Measurements from ENCODE around the gene MSH5. TPM values are rescaled to one million over a fixed set of nuclear protein-coding genes. Genes with fewer than 3 reads are reported as not detected.

The MSH5 gene
- total RNA-seq, 4 donors from 2014 or later: 2.3 to 7.9 (median 6.8) TPM

DNA sequence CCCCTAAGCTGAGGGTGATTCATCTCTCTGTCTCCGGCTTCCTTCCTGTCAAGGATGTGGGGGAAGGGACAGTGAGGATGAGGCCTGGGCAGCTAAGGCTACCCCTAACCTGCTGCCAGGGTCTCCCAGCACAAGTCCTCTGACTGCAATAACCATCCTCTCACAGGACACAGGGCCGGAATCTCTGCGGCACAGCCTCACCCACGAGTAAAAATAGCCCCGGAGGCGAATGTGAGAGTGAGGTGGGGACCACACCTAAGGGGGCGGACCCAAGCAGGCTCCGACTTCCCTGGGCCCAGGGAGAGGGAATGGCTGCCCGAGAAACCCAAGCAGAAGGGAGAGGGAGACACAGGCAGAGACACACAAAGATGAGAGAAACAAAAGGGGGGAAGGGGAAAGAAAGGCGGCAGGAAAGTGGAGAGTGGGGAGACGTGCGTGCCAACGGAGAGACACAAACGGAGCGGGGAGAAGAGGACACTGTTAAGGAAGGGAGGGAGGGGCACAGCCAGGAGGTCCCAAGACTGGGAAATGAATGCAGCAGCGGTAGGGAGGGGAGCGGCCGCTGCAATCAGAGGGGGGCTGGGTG, 4.9 kb upstream of the MSH5 start:
- 1% methylated on average over 15 to 17 of the region's 18 CpGs for WGBS, 2 donors
- Histone ChIP-seq H3K4me3 (peak overlapping the region; percentile 53 to 89 (median 75)), H3K36me3 (peaks cover 27 to 41% (median 32%) of the 10 kb centered on the region in 3 donors), H3K4me1 (peaks cover 41 to 80% (median 44%) of the 10 kb centered on the region in 3 donors), H3K27me3 (no peaks in the 10 kb centered on the region), H3K9me3 (no peaks in the 10 kb centered on the region), H3K27ac (peak overlapping the region; percentile 94 to 99 (median 98))
- no peak for DNase-seq
- intact Hi-C loops (cut with DNase I): loop anchor here (10.0 kb wide), 1 partner anchor 100 kb away; no protein-coding TSS in a partner anchor
- TF ChIP-seq, protein P1, sequence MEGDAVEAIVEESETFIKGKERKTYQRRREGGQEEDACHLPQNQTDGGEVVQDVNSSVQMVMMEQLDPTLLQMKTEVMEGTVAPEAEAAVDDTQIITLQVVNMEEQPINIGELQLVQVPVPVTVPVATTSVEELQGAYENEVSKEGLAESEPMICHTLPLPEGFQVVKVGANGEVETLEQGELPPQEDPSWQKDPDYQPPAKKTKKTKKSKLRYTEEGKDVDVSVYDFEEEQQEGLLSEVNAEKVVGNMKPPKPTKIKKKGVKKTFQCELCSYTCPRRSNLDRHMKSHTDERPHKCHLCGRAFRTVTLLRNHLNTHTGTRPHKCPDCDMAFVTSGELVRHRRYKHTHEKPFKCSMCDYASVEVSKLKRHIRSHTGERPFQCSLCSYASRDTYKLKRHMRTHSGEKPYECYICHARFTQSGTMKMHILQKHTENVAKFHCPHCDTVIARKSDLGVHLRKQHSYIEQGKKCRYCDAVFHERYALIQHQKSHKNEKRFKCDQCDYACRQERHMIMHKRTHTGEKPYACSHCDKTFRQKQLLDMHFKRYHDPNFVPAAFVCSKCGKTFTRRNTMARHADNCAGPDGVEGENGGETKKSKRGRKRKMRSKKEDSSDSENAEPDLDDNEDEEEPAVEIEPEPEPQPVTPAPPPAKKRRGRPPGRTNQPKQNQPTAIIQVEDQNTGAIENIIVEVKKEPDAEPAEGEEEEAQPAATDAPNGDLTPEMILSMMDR (IDR thresholded peaks at IDR 0.05): no peak
- peak in 2 of 4 donors; percentile 43 to 72 for TF ChIP-seq POLR2A (IDR thresholded peaks at IDR 0.05)

DNA sequence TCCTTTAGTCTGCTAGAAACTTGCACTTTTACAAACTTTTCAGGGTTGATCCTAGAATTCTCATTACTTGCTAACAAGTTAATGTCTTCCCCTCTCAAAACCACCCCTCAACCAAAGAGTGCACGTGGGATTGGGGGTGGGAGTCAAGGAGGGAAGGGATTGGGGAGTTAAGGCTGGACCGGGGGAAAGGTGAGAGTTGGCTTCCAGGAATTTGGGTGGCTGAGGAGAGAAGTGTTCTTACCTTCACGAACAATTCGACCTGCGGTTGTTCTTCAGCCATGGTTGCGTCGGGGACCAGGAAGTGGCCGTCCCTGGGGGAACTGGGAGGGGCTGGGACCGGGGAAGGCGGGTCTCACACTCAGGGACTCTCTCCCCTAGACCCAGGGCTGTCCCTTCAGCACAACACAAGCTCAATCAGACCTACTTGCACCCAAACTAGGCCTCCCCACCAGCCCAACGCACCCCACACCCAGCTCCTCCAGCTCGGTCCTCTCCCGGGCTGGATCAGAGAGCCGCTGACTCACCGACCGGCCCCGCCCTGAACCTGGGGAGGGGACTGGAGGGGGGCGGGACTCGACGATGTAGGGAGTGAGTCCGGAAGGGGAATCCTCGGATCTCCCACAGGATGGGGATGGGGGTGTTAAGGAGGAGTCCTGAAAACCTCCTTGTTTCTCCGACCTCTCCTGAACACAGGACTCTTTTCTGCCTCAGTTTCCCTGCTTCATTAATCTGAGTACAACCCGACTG, 3.6 kb upstream of the MSH5 start, which contains the start of gene CLIC1:
Gene CLIC1 (minus strand): TSS at position 510 of the 747 bp plus-strand sequence. CDS start 230 bp downstream, at position 280.
- Histone ChIP-seq H3K4me1 (peaks cover 39 to 79% (median 46%) of the 10 kb centered on the region in 3 donors), H3K27me3 (no peaks in the 10 kb centered on the region), H3K27ac (peak within 1 kb of the TSS; percentile 94 to 99 (median 98)), H3K4me3 (peak within 1 kb of the TSS; percentile 53 to 89 (median 75)), H3K36me3 (peaks cover 27 to 33% (median 30%) of the 10 kb centered on the region in 3 donors), H3K9me3 (no peaks in the 10 kb centered on the region)
- WGBS, 2 donors: 1% methylated on average over 11 to 14 of the region's 24 CpGs
- no peak for DNase-seq
- TF ChIP-seq POLR2A (IDR thresholded peaks at IDR 0.05): peak in 3 of 4 donors; percentile 88 to 97 (median 93)
- TF ChIP-seq, protein P1 (IDR thresholded peaks at IDR 0.05): no peak
- intact Hi-C loops (cut with DNase I): loop anchor here (10.0 kb wide), 1 partner anchor 99 kb away; no protein-coding TSS in a partner anchor

DNA sequence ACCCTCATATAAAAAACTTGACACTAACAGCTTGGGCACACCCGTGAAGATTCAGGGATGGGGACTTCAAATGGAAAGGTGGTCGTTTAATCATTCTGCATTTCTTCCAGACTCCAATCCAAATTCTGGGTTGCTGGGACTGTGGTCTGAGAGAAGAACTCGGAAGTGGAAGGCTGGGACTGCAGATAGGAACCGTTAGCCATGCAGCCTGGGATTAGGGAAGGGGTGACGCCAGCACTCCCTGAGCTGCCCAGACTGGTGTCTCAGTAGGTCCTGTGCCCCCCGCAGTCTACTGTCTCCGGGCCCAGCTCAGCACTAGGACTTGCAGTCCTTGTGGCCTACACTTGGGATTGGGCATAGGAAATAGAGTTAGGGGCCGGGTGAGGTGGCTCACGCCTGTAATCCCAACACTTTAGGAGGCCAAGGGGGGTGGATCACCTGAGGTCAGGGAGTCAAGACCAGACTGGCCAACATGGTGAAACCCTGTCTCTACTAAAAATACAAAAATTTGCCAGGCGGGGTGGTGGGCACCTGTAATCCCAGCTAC, 3.0 kb upstream of the MSH5 start:
- Histone ChIP-seq H3K36me3 (peaks cover 23 to 26% (median 23%) of the 10 kb centered on the region in 3 donors), H3K9me3 (no peaks in the 10 kb centered on the region), H3K27ac (peak overlapping the region; percentile 94 to 99 (median 98)), H3K4me3 (peak overlapping the region; percentile 53 to 89 (median 75)), H3K27me3 (no peaks in the 10 kb centered on the region), H3K4me1 (peaks cover 39 to 75% (median 46%) of the 10 kb centered on the region in 3 donors)
- 28 to 46% methylated on average over 4 to 8 of the region's 10 CpGs for WGBS, 2 donors
- intact Hi-C loops (cut with DNase I): loop anchor here (10.0 kb wide), 1 partner anchor 98 kb away; no protein-coding TSS in a partner anchor
- DNase-seq: no peak
- no peak for TF ChIP-seq POLR2A (IDR thresholded peaks at IDR 0.05)
- TF ChIP-seq, protein P1 (IDR thresholded peaks at IDR 0.05): no peak

DNA sequence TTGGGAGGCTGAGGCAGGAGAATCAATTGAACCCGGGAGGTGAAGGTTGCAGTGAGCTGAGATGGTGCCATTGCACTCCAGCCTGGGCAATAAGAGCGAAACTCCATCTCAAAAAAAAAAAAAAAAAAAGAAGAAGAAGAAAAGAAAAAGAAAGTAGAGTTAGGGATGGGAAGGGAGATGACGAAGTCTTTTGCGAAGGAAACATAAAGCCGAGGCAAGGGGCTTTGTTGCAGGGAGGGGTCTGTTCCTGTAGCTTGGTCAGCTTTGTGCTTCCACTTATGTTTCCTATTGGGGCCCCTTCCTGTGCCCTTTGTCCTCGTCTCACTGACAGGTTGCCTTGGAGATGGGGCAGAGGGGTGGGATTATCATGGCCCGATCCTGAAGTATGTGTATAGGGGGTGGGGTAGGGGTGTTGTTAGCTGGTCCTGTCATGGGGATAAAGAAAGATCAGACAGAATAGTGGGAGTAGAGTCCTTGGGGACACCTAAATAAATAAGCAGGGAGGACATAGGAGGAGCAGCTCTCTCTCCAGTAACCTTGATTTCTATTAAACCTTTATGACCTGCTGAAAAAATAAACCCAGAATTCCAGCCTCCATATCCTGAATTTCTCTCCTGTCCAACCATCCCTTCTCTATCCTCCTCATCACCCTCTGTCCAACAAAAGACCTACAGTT, 2.4 kb upstream of the MSH5 start:
- no peaks in the 10 kb centered on the region for H3K9me3 ChIP-seq
- intact Hi-C loops (cut with DNase I): loop anchor here (10.0 kb wide), 1 partner anchor 97 kb away; no protein-coding TSS in a partner anchor
- WGBS, 2 donors: 45 to 56% methylated on average over 7 of the region's 7 CpGs
- peak overlapping the region; percentile 94 to 99 (median 98) for H3K27ac ChIP-seq
- no peaks in the 10 kb centered on the region for H3K27me3 ChIP-seq
- peaks cover 17 to 20% (median 17%) of the 10 kb centered on the region in 3 donors for H3K36me3 ChIP-seq
- peaks cover 39 to 68% (median 46%) of the 10 kb centered on the region in 3 donors for H3K4me1 ChIP-seq
- TF ChIP-seq, protein P1 (IDR thresholded peaks at IDR 0.05): no peak
- TF ChIP-seq POLR2A (IDR thresholded peaks at IDR 0.05): no peak
- peak overlapping the region in 2 of 4 donors; percentile 4 to 40 for H3K4me3 ChIP-seq
- DNase-seq: no peak

Measured in esophagus squamous epithelium (tissue), 5 donors.